ENCODE results near the gene FAM174A. TPM values are rescaled to one million over a fixed set of nuclear protein-coding genes. Genes with fewer than 3 reads are reported as not detected.

Gene FAM174A
- total and polyA plus RNA-seq, 4 experiments from 2014 or later: 5.1 to 7.8 (median 7.2) TPM

DNA sequence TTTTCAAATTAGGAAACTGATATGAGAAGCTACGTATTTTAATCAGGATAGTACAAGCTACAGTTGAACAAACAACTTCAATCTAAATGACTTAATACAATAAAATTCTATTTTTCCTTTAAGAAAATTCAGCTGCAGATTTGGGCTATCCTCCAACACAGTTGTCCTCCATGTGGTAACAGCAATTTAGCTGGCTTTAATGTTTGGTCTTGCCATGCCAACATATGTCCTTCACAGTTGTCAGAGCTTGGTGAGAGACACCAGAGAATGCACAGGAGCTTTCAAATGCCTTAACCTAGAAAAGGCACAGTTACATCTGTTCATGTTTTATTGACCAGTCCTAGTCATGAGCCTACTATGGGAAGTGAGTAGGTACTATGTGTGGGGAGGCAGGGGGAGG lies 10.8 kb downstream of the FAM174A start:
- Mint-ChIP-seq H3K4me1 (peaks cover 11 to 18% (median 15%) of the 10 kb centered on the region in 4 donors), H3K27ac (no peak overlapping the region), H3K4me3 (no peak overlapping the region), H3K9me3 (no peaks in the 10 kb centered on the region), H3K36me3 (peaks cover 0 to 7% of the 10 kb centered on the region in 2 donors), H3K27me3 (no peaks in the 10 kb centered on the region)
- Histone ChIP-seq H3K36me3 (ENCODE audit: insufficient read depth, low read length) (no peaks in the 10 kb centered on the region), H3K4me3 (ENCODE audit: low read length in 2 of 2) (no peak overlapping the region), H3K9me3 (ENCODE audit: control insufficient read depth in 1 of 2, low read length in 2 of 2) (no peaks in the 10 kb centered on the region), H3K27ac (ENCODE audit: low read depth, low read length) (no peak overlapping the region), H3K27me3 (ENCODE audit: insufficient read depth, low read length) (no peaks in the 10 kb centered on the region), H3K4me1 (ENCODE audit: insufficient read depth, low read length) (peaks cover 6% of the 10 kb centered on the region)
- ChIA-PET POLR2A (ENCODE audit: partially characterized antibody) (no interaction called here), CTCF (ENCODE audit: partially characterized antibody) (no interaction called here)
- intact Hi-C loops (cut with micrococcal nuclease): no loop called here
- DNase-seq: no peak

DNA sequence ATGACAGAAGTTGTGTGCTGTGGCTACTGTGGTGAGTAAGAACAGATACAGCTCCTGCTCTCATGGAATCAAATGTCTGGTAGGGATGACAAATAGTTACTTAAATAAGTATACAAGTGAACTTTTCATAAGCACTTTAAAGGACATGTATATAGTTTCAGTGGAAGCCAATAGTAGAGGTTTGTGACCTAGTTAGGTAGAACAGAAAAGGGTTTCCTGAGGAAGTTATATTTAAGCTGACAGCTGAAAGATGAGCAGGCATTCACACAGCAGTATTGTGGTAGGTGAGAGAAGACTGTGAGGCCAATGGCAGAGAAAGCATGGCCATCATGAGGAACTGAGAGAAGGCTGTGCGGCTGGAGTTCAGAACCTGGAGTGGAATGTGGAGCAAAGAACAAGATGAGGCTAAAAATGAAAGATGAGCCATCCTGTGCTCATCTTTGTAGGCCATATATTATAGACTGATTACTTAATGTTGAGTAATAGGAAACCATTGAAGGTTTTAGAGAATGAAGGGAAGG lies 15.4 kb downstream of the FAM174A start:
- intact Hi-C loops (cut with micrococcal nuclease): no loop called here
- H3K27ac Mint-ChIP-seq: peak overlapping the region; percentile 4 to 83 (median 48)
- POLR2A ChIA-PET (ENCODE audit: partially characterized antibody): interaction anchor here (1.0 kb wide), 1 partner anchor 16 kb away, joined by 5 read pairs; the partner anchor contains the start of gene FAM174A
- DNase-seq: peak in 1 of 5 donors; percentile 14
- peaks cover 0 to 5% of the 10 kb centered on the region in 2 donors for H3K36me3 Mint-ChIP-seq
- peaks cover 0 to 3% (median 0%) of the 10 kb centered on the region in 8 donors for H3K9me3 Mint-ChIP-seq
- H3K4me1 ChIP-seq (ENCODE audit: insufficient read depth, low read length): peaks cover 6% of the 10 kb centered on the region
- H3K4me3 Mint-ChIP-seq: peak overlapping the region in 4 of 8 donors; percentile 3 to 13 (median 6)
- CTCF ChIA-PET (ENCODE audit: partially characterized antibody): no interaction called here
- H3K4me3 ChIP-seq (ENCODE audit: low read length in 2 of 2): no peak overlapping the region
- H3K27me3 ChIP-seq (ENCODE audit: insufficient read depth, low read length): no peaks in the 10 kb centered on the region
- H3K36me3 ChIP-seq (ENCODE audit: insufficient read depth, low read length): no peaks in the 10 kb centered on the region
- no peak overlapping the region for H3K27ac ChIP-seq (ENCODE audit: low read depth, low read length)
- H3K9me3 ChIP-seq (ENCODE audit: control insufficient read depth in 1 of 2, low read length in 2 of 2): no peaks in the 10 kb centered on the region
- H3K4me1 Mint-ChIP-seq: peaks cover 14 to 17% (median 16%) of the 10 kb centered on the region in 4 donors
- no peaks in the 10 kb centered on the region for H3K27me3 Mint-ChIP-seq

DNA sequence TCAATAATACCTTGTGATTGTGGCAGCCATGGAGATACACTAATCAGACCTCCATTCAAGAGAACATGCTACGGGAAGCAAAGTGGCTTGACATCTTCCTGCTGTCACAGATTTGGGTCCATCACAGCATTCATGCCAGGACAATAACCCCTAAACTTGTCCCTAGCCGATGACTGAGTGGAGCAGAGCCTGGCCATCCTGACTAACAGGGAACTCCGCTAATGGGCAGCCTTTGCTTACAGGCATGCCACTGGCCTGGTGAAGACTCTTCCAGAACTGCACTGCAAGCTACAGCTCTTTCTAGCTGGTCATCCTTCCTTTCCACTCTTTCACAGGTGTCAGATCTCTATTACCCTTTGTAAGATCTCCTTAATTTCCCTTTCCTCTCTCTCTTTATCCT lies 16.0 kb downstream of the FAM174A start:
- no peak for DNase-seq
- H3K36me3 Mint-ChIP-seq: peaks cover 0 to 8% of the 10 kb centered on the region in 2 donors
- no peak overlapping the region for H3K4me3 ChIP-seq (ENCODE audit: low read length in 2 of 2)
- no peaks in the 10 kb centered on the region for H3K36me3 ChIP-seq (ENCODE audit: insufficient read depth, low read length)
- peaks cover 0 to 7% (median 0%) of the 10 kb centered on the region in 8 donors for H3K9me3 Mint-ChIP-seq
- H3K4me1 ChIP-seq (ENCODE audit: insufficient read depth, low read length): peaks cover 6% of the 10 kb centered on the region
- no peaks in the 10 kb centered on the region for H3K27me3 ChIP-seq (ENCODE audit: insufficient read depth, low read length)
- ChIA-PET CTCF (ENCODE audit: partially characterized antibody) (interaction anchor here (1.0 kb wide), 1 partner anchor 9 kb away, joined by 3 read pairs; no protein-coding TSS in a partner anchor), POLR2A (ENCODE audit: partially characterized antibody) (no interaction called here)
- no peak overlapping the region for H3K4me3 Mint-ChIP-seq
- H3K27ac Mint-ChIP-seq: peak overlapping the region in 3 of 7 donors; percentile 53 to 64 (median 62)
- H3K4me1 Mint-ChIP-seq: peaks cover 14 to 17% (median 16%) of the 10 kb centered on the region in 4 donors
- H3K27me3 Mint-ChIP-seq: no peaks in the 10 kb centered on the region
- intact Hi-C loops (cut with micrococcal nuclease): no loop called here
- H3K9me3 ChIP-seq (ENCODE audit: control insufficient read depth in 1 of 2, low read length in 2 of 2): no peaks in the 10 kb centered on the region
- no peak overlapping the region for H3K27ac ChIP-seq (ENCODE audit: low read depth, low read length)

DNA sequence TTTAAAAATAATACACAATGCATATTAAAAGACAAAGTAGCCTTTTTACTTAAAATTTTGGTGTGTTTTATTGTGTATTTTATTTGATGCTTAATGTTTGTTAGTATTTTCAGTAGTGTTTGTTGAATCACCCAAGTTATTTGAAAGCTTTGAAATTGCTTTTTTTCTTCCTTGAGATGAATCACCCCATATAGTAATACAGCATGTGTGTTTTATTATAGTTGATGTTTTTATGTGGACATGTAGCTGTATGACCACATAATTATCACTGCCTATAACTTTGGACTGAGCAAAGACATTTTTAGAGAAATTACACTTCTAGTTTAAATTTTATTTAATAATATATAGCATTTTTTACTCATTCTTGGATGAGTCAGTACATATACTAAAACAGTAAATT lies 18.0 kb downstream of the FAM174A start:
- CTCF ChIA-PET (ENCODE audit: partially characterized antibody): no interaction called here
- no peak overlapping the region for H3K27ac ChIP-seq (ENCODE audit: low read depth, low read length)
- H3K4me1 ChIP-seq (ENCODE audit: insufficient read depth, low read length): peaks cover 6% of the 10 kb centered on the region
- H3K27me3 ChIP-seq (ENCODE audit: insufficient read depth, low read length): no peaks in the 10 kb centered on the region
- POLR2A ChIA-PET (ENCODE audit: partially characterized antibody): no interaction called here
- intact Hi-C loops (cut with micrococcal nuclease): no loop called here
- no peaks in the 10 kb centered on the region for H3K36me3 ChIP-seq (ENCODE audit: insufficient read depth, low read length)
- Mint-ChIP-seq H3K4me1 (peaks cover 15 to 25% (median 16%) of the 10 kb centered on the region in 4 donors), H3K9me3 (peaks cover 0 to 12% (median 1%) of the 10 kb centered on the region in 8 donors), H3K27ac (no peak overlapping the region), H3K36me3 (peaks cover 2 to 8% of the 10 kb centered on the region in 2 donors), H3K27me3 (no peaks in the 10 kb centered on the region), H3K4me3 (no peak overlapping the region)
- no peak for DNase-seq
- no peak overlapping the region for H3K4me3 ChIP-seq (ENCODE audit: low read length in 2 of 2)
- no peaks in the 10 kb centered on the region for H3K9me3 ChIP-seq (ENCODE audit: control insufficient read depth in 1 of 2, low read length in 2 of 2)

DNA sequence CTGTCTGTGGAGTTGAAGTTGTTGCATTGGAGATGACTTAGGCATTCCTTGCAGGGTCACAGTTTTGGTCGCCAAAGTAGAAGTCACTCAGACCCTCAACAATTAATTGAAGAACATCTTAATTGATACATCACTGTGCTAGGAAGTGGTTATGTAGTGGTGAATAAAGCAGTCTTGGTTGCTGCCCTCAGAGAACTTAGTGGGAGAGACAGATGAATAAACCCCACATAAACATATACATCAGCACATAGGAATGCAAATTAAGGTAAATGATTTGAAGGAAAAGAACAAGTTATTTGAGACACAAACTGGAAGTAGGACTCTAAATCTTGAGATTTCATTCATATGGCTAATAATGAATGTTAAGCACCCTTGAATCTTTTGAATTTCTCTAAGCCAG lies 25.7 kb downstream of the FAM174A start:
- no peak for DNase-seq
- no peak overlapping the region for H3K4me3 Mint-ChIP-seq
- ChIA-PET CTCF (ENCODE audit: partially characterized antibody) (no interaction called here), POLR2A (ENCODE audit: partially characterized antibody) (no interaction called here)
- peaks cover 0 to 10% (median 1%) of the 10 kb centered on the region in 8 donors for H3K9me3 Mint-ChIP-seq
- H3K4me3 ChIP-seq (ENCODE audit: low read length in 2 of 2): no peak overlapping the region
- H3K9me3 ChIP-seq (ENCODE audit: control insufficient read depth in 1 of 2, low read length in 2 of 2): no peaks in the 10 kb centered on the region
- no peaks in the 10 kb centered on the region for H3K27me3 Mint-ChIP-seq
- H3K36me3 Mint-ChIP-seq: peaks cover 21 to 33% of the 10 kb centered on the region in 2 donors
- H3K4me1 Mint-ChIP-seq: peaks cover 7 to 23% (median 11%) of the 10 kb centered on the region in 4 donors
- intact Hi-C loops (cut with micrococcal nuclease): no loop called here
- H3K27ac ChIP-seq (ENCODE audit: low read depth, low read length): no peak overlapping the region
- H3K27ac Mint-ChIP-seq: no peak overlapping the region
- no peaks in the 10 kb centered on the region for H3K27me3 ChIP-seq (ENCODE audit: insufficient read depth, low read length)
- no peaks in the 10 kb centered on the region for H3K36me3 ChIP-seq (ENCODE audit: insufficient read depth, low read length)
- no peaks in the 10 kb centered on the region for H3K4me1 ChIP-seq (ENCODE audit: insufficient read depth, low read length)

DNA sequence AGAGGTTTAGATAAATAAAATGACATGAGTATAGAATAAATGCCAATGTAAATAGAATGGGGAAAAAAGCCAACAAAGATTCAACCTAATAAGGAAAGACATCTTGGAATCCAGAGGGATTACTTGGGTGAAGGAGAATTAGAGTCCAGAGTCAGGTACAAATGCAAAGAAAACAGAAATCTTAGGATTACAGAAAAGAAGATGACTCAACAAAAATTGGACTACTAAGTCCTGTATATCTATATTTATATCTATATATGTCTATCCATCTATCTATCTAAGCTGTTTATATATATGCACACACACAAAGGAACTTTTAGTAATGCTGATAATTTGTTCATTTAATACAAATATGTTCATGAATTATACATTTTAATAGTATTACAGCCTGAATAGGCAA lies 27.6 kb downstream of the FAM174A start:
- peaks cover 5% of the 10 kb centered on the region for H3K4me1 ChIP-seq (ENCODE audit: insufficient read depth, low read length)
- CTCF ChIA-PET (ENCODE audit: partially characterized antibody): no interaction called here
- no peak overlapping the region for H3K4me3 ChIP-seq (ENCODE audit: low read length in 2 of 2)
- peaks cover 21 to 33% of the 10 kb centered on the region in 2 donors for H3K36me3 Mint-ChIP-seq
- H3K27me3 ChIP-seq (ENCODE audit: insufficient read depth, low read length): no peaks in the 10 kb centered on the region
- peaks cover 14 to 28% (median 20%) of the 10 kb centered on the region in 4 donors for H3K4me1 Mint-ChIP-seq
- no peak overlapping the region for H3K27ac ChIP-seq (ENCODE audit: low read depth, low read length)
- H3K36me3 ChIP-seq (ENCODE audit: insufficient read depth, low read length): no peaks in the 10 kb centered on the region
- no peak for DNase-seq
- no peak overlapping the region for H3K4me3 Mint-ChIP-seq
- no peaks in the 10 kb centered on the region for H3K9me3 ChIP-seq (ENCODE audit: control insufficient read depth in 1 of 2, low read length in 2 of 2)
- H3K27ac Mint-ChIP-seq: no peak overlapping the region
- POLR2A ChIA-PET (ENCODE audit: partially characterized antibody): no interaction called here
- no peaks in the 10 kb centered on the region for H3K27me3 Mint-ChIP-seq
- intact Hi-C loops (cut with micrococcal nuclease): no loop called here
- peaks cover 0 to 4% (median 0%) of the 10 kb centered on the region in 8 donors for H3K9me3 Mint-ChIP-seq

DNA sequence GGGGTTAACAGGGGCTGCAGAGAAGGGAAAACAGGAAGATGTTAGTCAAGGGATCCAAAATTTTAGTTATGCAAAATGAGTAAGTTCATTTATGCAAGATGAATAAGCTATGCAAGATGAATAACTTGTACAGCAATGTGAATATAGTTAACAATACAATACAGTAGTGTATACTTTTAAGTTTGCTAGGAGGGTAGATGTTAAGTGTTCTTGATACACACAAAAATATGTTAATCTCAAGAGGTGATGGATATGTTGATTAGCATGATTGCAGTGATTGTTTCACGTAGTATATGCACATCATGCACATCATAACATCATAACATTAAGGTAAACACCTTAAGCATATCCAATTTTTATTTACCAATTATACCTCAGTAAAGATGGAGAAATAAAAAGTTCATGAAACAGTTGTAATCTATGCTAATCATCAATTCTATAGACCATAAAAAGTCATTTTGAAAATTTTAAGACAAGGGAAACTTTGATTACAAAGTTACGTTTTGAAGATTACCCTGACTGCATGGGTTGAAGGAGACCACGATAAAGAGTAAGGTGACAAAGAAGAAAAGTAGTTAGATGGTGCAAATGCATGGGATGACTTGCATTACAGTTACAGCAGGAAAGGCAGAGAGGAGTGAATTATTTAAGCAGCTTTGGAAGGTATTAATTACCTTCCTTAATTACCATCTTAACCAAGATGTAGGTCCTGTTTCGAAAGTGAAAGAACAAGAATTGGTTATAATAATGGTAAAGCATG lies 31.4 kb downstream of the FAM174A start:
- CTCF ChIA-PET (ENCODE audit: partially characterized antibody): interaction anchor here (0.6 to 0.7 kb wide), 2 partner anchors 57 to 209 kb away, joined by 4 read pairs; no protein-coding TSS in a partner anchor
- peak in 1 of 5 donors; percentile 4 for DNase-seq

More for the DNA sequence above, 31.4 kb downstream of the FAM174A start:
- intact Hi-C loops (cut with micrococcal nuclease): no loop called here
- H3K36me3 Mint-ChIP-seq: peaks cover 20 to 23% of the 10 kb centered on the region in 2 donors
- H3K27me3 Mint-ChIP-seq: no peaks in the 10 kb centered on the region
- H3K36me3 ChIP-seq (ENCODE audit: insufficient read depth, low read length): no peaks in the 10 kb centered on the region
- no peaks in the 10 kb centered on the region for H3K9me3 ChIP-seq (ENCODE audit: control insufficient read depth in 1 of 2, low read length in 2 of 2)
- H3K27ac ChIP-seq (ENCODE audit: low read depth, low read length): no peak overlapping the region
- H3K4me1 ChIP-seq (ENCODE audit: insufficient read depth, low read length): peaks cover 5% of the 10 kb centered on the region
- peak overlapping the region; percentile 79 to 90 (median 84) for H3K4me3 Mint-ChIP-seq
- H3K9me3 Mint-ChIP-seq: no peaks in the 10 kb centered on the region
- H3K4me1 Mint-ChIP-seq: peaks cover 14 to 22% (median 18%) of the 10 kb centered on the region in 4 donors
- H3K27ac Mint-ChIP-seq: peak overlapping the region in 6 of 7 donors; percentile 9 to 88 (median 76)
- peak overlapping the region; percentile 22 to 37 for H3K4me3 ChIP-seq (ENCODE audit: low read length in 2 of 2)
- no peaks in the 10 kb centered on the region for H3K27me3 ChIP-seq (ENCODE audit: insufficient read depth, low read length)
- POLR2A ChIA-PET (ENCODE audit: partially characterized antibody): no interaction called here
